ENCODE measurements around the gene ELP1. TPM values are rescaled to one million over a fixed set of nuclear protein-coding genes. Genes with fewer than 3 reads are reported as not detected.

Gene ELP1
- total RNA-seq, 1 donor from 2014 or later, result 20.7 TPM

GRCh38 chr9:108884701-108885100 lies 49.2 kb downstream of the ELP1 start:
- no peak overlapping the region for H3K4me3 ChIP-seq (ENCODE audit: insufficient read depth, low read depth, low read length)
- no peak overlapping the region for H2AFZ ChIP-seq (ENCODE audit: low read depth, low read length)
- no peak overlapping the region for H3K27ac Mint-ChIP-seq (ENCODE audit: unreplicated experiment)
- H3K36me3 ChIP-seq (ENCODE audit: insufficient read depth, low read length), result peaks cover 5% of the 10 kb centered on the region
- no peak overlapping the region for H3K27ac ChIP-seq (ENCODE audit: low read depth, low read length)
- H3K4me3 Mint-ChIP-seq (ENCODE audit: unreplicated experiment), result no peak overlapping the region
- H3K27me3 Mint-ChIP-seq (ENCODE audit: low read depth, unreplicated experiment), result no peaks in the 10 kb centered on the region
- H3K79me2 ChIP-seq (ENCODE audit: insufficient read depth, low read length), result no peaks in the 10 kb centered on the region
- TF ChIP-seq CTCF (IDR thresholded peaks at IDR 0.05; ENCODE audit: insufficient read depth, low read depth, low read length), result no peak
- H3K9me3 Mint-ChIP-seq (ENCODE audit: unreplicated experiment), result no peaks in the 10 kb centered on the region
- H3K4me2 ChIP-seq (ENCODE audit: low read length), result no peak overlapping the region
- peaks cover 1% of the 10 kb centered on the region for H3K36me3 Mint-ChIP-seq (ENCODE audit: low read depth, unreplicated experiment)
- no peaks in the 10 kb centered on the region for H3K27me3 ChIP-seq (ENCODE audit: insufficient read depth, low read length)
- peaks cover 15% of the 10 kb centered on the region for H3K4me1 Mint-ChIP-seq (ENCODE audit: low read depth, unreplicated experiment)
- DNase-seq (ENCODE audit: low read depth), result no peak
- no peak overlapping the region for H3K9ac ChIP-seq (ENCODE audit: low read length)
- peaks cover 3% of the 10 kb centered on the region for H3K4me1 ChIP-seq (ENCODE audit: insufficient read depth, low read length)
- no peak for FAIRE-seq
- no peaks in the 10 kb centered on the region for H3K9me3 ChIP-seq (ENCODE audit: insufficient read depth, low read depth, low read length)
- peaks cover 4% of the 10 kb centered on the region for H4K20me1 ChIP-seq (ENCODE audit: insufficient read depth, low read length)

- FAIRE-seq (no peak), DNase-seq (ENCODE audit: low read depth) (no peak)
- Histone ChIP-seq H3K27me3 (ENCODE audit: insufficient read depth, low read length) (no peaks in the 10 kb centered on the region), H3K9ac (ENCODE audit: low read length) (no peak overlapping the region), H3K36me3 (ENCODE audit: insufficient read depth, low read length) (peaks cover 3% of the 10 kb centered on the region), H3K9me3 (ENCODE audit: insufficient read depth, low read depth, low read length) (no peaks in the 10 kb centered on the region), H2AFZ (ENCODE audit: low read depth, low read length) (no peak overlapping the region), H3K27ac (ENCODE audit: low read depth, low read length) (no peak overlapping the region), H3K79me2 (ENCODE audit: insufficient read depth, low read length) (no peaks in the 10 kb centered on the region), H3K4me3 (ENCODE audit: insufficient read depth, low read depth, low read length) (no peak overlapping the region), H4K20me1 (ENCODE audit: insufficient read depth, low read length) (peaks cover 4% of the 10 kb centered on the region), H3K4me2 (ENCODE audit: low read length) (no peak overlapping the region), H3K4me1 (ENCODE audit: insufficient read depth, low read length) (peaks cover 3% of the 10 kb centered on the region)
- no peak overlapping the region for H3K4me3 Mint-ChIP-seq (ENCODE audit: unreplicated experiment)
- no peaks in the 10 kb centered on the region for H3K27me3 Mint-ChIP-seq (ENCODE audit: low read depth, unreplicated experiment)
- TF ChIP-seq EZH2 (IDR thresholded peaks at IDR 0.05; ENCODE audit: insufficient read depth, low read length), result no peak
- TF ChIP-seq CTCF (IDR thresholded peaks at IDR 0.05; ENCODE audit: insufficient read depth, low read depth, low read length), result no peak
- H3K36me3 Mint-ChIP-seq (ENCODE audit: low read depth, unreplicated experiment), result peaks cover 6% of the 10 kb centered on the region
- H3K4me1 Mint-ChIP-seq (ENCODE audit: low read depth, unreplicated experiment), result peaks cover 14% of the 10 kb centered on the region
- H3K27ac Mint-ChIP-seq (ENCODE audit: unreplicated experiment), result no peak overlapping the region
- H3K9me3 Mint-ChIP-seq (ENCODE audit: unreplicated experiment), result no peaks in the 10 kb centered on the region
Observed at GRCh38 chr9:108883085-108883484, 50.8 kb downstream of the ELP1 start.

- Histone ChIP-seq H3K9me3 (ENCODE audit: insufficient read depth, low read depth, low read length) (no peaks in the 10 kb centered on the region), H3K27ac (ENCODE audit: low read depth, low read length) (no peak overlapping the region), H2AFZ (ENCODE audit: low read depth, low read length) (no peak overlapping the region), H3K4me1 (ENCODE audit: insufficient read depth, low read length) (peaks cover 3% of the 10 kb centered on the region), H3K36me3 (ENCODE audit: insufficient read depth, low read length) (peaks cover 10% of the 10 kb centered on the region), H3K4me2 (ENCODE audit: low read length) (no peak overlapping the region), H3K79me2 (ENCODE audit: insufficient read depth, low read length) (no peaks in the 10 kb centered on the region), H3K27me3 (ENCODE audit: insufficient read depth, low read length) (no peaks in the 10 kb centered on the region), H3K9ac (ENCODE audit: low read length) (no peak overlapping the region), H3K4me3 (ENCODE audit: insufficient read depth, low read depth, low read length) (no peak overlapping the region), H4K20me1 (ENCODE audit: insufficient read depth, low read length) (peaks cover 4% of the 10 kb centered on the region)
- Mint-ChIP-seq H3K9me3 (ENCODE audit: unreplicated experiment) (no peaks in the 10 kb centered on the region), H3K27ac (ENCODE audit: unreplicated experiment) (peak overlapping the region; percentile 1), H3K36me3 (ENCODE audit: low read depth, unreplicated experiment) (peaks cover 12% of the 10 kb centered on the region), H3K4me3 (ENCODE audit: unreplicated experiment) (no peak overlapping the region), H3K4me1 (ENCODE audit: low read depth, unreplicated experiment) (peaks cover 14% of the 10 kb centered on the region), H3K27me3 (ENCODE audit: low read depth, unreplicated experiment) (no peaks in the 10 kb centered on the region)
- no peak for DNase-seq (ENCODE audit: low read depth)
- TF ChIP-seq EZH2 (IDR thresholded peaks at IDR 0.05; ENCODE audit: insufficient read depth, low read length), result no peak
- no peak for TF ChIP-seq CTCF (IDR thresholded peaks at IDR 0.05; ENCODE audit: insufficient read depth, low read depth, low read length)
- no peak for FAIRE-seq
Observed at GRCh38 chr9:108882052-108882888, 51.7 kb downstream of the ELP1 start.
